HG03095 (cell line): ENCODE results near the gene PRR36.

ENCODE experiments used
- ATAC-seq: cut with Tn5 transposase; IDR thresholded peaks from one replicate; pipeline ENCODE4 v1.9.1; 2021; ENCODE audit warnings: moderate library complexity; ENCODE audit not compliant: unreplicated experiment

Gene PRR36

DNA sequence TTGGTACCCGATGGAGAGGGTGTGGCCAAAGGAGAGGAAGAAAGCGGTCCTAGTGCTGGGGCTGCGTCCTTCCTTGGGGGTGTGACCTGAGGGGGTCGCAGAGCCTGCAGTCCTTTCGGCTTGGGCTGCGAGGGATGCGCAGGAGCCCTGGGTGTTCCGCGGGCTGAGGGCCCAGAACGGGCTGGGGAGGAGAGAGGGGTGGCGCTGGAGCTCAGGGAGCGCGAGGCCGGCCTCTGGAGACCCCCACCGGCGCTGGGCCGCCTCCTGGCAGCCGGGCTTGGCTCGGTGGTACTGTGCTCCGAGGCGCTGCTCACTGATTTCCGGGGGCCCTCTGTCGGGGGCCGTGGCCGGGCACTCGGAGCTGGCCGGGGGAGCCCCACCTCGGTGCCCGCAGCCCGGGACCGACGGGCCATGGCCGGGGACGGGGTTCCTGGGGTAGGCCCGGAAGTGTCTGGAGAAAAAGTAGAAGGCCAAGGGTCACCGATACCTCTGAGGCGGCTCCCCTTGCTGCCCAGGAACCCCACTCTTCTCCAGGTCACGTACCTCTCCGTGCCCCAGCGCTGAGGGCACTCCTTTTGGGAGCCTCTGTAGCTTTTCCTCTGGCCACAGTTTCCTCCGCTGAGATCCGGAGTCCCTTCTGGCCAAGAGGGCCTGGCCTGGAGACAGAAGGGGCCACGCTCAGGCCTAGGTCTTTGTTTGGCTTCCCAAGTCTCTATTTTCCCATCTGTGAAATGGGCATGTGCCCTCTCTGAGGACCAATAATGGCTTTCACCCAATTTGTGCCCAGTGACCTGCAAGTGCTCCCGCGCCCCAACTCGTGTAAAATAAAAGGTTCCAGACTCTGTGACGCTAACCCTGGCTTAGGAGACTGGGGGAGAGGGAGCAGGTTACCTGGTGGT lies 1.6 kb downstream of the PRR36 start:
- ATAC-seq, result no peak

- no peak for ATAC-seq
Observed at GRCh38 chr19:7871437-7872305, 2.5 kb downstream of the PRR36 start.

DNA sequence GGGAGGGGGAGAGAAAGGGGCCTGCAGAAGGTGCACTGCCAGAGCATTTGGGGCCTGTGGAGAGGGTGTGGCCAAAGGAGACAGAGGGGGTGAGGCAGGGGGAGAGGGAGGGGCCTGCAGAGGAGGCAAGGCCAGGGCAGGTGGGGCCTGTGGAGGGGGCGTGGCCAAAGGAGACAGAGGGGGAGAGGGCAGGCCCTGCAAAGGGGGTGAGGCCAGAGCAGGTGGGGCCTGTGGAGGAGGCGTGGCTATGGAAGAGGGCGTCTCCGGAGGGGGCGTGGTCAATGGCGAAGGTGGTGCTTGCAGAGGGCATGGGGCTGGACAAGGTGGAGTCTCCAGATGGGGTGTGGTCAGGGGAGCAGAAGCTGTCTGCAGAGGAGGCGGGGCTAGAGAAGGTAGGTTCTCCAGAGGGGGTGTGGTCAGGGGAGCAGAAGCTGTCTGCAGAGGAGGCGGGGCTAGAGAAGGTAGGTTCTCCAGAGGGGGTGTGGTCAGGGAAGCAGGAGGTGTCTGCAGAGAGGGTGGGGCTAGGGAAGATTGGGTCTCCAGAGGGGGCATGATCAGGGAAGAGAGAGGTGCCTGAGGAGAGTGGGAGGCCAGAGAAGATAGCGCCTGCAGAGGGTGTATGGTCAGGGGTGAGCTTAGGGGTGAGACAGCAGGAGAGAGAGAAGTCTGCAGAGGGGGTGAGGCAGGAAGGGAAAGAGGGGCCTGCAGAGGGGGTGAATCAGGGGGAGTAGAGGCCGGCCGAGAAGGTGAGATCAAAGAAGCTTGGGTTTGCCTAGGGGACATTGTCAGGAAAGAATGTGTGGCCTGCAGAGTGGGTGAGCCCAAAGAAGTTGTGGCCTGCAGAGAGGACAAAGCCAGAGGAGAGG lies 3.4 kb downstream of the PRR36 start:
- no peak for ATAC-seq

GRCh38 chr19:7869910-7870511 lies 4.2 kb downstream of the PRR36 start:
- ATAC-seq, result no peak

GRCh38 chr19:7869453-7869909 lies 4.7 kb downstream of the PRR36 start:
- peak; percentile 39 for ATAC-seq

- ATAC-seq, result peak; percentile 44
Observed at GRCh38 chr19:7868671-7869452, 5.3 kb downstream of the PRR36 start.

DNA sequence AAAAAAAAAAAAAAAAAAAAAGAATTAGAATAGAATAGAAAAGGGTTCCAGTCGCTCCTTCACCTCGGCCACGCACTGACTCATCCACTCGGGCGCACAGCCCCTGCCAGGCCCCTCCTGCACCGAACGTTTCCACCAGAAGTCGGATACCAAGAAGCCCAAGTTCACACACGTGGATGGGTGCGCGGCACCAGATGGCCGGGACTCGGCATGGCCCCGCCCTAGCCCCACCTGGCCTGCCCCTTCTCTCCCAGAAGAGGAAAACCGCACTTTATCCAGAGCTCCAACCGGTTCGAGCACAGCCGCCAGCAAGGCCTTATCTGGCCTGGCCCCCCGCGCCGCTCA lies 5.9 kb downstream of the PRR36 start:
- no peak for ATAC-seq

DNA sequence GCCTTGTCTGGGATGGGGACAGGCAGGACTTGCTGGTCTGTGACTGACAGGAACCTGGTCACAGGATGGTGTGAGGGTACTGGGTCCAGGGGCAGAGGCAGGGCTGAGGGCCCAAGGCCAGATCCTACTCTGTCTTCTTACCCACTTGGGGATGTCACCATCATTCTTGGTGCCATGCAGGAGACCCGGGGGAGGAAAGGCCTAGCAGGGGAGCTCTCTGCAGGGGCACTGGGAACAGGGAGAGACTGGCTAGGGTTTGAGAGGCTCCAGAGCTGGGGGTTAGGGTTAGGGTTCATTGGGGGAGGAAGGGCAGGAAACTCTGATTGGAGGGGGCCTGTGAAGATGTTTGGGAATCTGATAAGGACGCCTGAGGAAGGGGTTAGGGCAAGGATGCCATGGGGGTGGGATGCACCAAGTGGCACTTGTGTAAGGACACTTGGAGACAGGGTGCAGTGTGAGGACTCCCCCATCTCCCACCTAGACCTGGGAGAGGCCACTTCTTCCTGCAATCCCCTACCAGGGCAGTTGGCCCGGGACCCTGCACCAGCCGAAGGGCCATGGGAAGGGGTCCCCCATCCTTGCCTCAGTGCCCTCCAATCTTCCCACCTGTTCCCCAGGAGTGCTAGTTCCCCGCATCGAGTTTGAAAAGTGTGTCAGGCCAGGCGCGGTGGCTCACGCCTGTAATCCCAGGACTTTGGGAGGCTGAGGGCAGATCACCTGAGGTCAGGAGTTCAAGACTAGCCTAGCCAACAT lies 6.9 kb downstream of the PRR36 start:
- ATAC-seq, result no peak

GRCh38 chr19:7866399-7867091 lies 7.6 kb downstream of the PRR36 start:
- no peak for ATAC-seq

GRCh38 chr19:7865262-7865911 lies 8.8 kb downstream of the PRR36 start:
- ATAC-seq, result no peak

DNA sequence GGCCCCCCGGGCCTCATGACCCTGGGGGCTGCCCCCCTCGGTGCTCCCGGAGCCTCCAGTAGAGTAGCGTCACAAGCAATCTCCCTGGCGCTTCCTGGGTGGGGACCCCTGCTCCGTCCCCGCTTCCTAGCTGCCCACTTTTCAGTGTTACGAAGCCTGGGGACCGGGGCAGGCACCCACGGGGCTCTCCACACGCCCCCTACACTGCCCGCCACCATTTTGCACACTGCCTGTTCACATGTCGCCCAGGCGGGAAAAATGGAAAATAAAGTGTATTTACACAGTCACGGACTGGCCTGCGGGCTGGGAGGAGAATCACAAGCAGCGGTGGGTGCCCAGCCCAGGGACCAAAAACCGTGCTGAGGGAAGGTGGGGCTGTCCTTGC lies 9.5 kb downstream of the PRR36 start:
- no peak for ATAC-seq

DNA sequence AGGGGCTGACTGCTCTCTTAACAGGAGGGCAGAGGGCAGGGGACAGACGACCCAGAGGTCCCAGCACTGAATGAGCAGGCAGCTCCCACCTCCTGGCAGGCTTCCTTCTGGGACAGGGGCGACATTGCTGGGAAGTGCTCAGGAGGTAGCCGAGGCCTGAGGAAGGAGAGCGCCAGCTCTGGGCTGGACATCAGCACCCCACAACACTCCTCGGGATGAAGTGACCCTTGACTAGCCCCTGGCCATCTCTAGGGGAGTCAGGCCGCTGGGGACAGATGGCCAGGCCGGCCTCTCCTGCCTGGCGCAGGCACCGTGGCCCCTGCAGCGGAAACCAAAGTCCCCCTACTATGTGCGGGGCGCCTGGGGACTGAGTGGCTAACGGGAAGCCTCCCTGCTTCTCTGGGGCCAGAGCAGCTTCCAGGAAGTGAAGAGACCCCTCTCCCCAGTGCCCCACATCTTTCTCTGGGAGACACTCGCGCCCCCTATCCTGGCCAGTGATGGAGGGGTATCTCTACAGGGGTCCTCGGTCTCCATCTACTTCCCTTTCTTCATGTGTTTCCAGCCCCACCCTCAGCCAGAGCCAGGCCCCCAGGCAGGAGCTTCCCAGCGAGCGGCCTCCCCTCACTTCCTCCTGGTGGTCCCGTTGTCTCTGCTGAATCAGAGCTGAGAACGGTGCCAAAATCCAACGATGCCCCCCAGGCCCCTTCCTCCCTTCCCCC lies 10.1 kb downstream of the PRR36 start:
- no peak for ATAC-seq

- no peak for ATAC-seq
Observed at GRCh38 chr19:7863157-7863970, 10.8 kb downstream of the PRR36 start.

- no peak for ATAC-seq
Observed at GRCh38 chr19:7862413-7862951, 11.7 kb downstream of the PRR36 start.

GRCh38 chr19:7861619-7862412 lies 12.4 kb downstream of the PRR36 start:
- ATAC-seq, result no peak
